SK-N-DZ (cell line): ENCODE measurements around the gene KCNAB2.
"Not testable (repeated sequence)": the region's sequence is repeated elsewhere in the genome, so short reads cannot be mapped to it uniquely, and the experiment has no call there.

Experiments
- DNase-seq: peaks from one replicate; pipeline ENCODE4 v3.0.0-alpha.2; 2015; ENCODE audit warnings: low spot score

The KCNAB2 gene

GRCh38 chr1:6009120-6010040 is 36.3 kb upstream of the KCNAB2 start:
- DNase-seq, result no peak

GRCh38 chr1:6010554-6010953 is 35.1 kb upstream of the KCNAB2 start:
- no peak for DNase-seq

- no peak for DNase-seq
Measured at GRCh38 chr1:6011161-6011945, 34.3 kb upstream of the KCNAB2 start.

GRCh38 chr1:6011946-6012258 is 33.8 kb upstream of the KCNAB2 start:
- no peak for DNase-seq

GRCh38 chr1:6012529-6013318 is 33.0 kb upstream of the KCNAB2 start:
- no peak for DNase-seq

GRCh38 chr1:6013491-6013890 is 32.2 kb upstream of the KCNAB2 start:
- DNase-seq, result no peak

GRCh38 chr1:6014130-6014999 is 31.3 kb upstream of the KCNAB2 start:
- DNase-seq, result no peak

- no peak for DNase-seq
Measured at GRCh38 chr1:6016191-6016865, 29.4 kb upstream of the KCNAB2 start.

GRCh38 chr1:6017654-6018053 is 28.0 kb upstream of the KCNAB2 start:
- DNase-seq, result not testable (repeated sequence)

GRCh38 chr1:6019166-6019845 is 26.4 kb upstream of the KCNAB2 start:
- DNase-seq, result no peak

- no peak for DNase-seq
Measured at GRCh38 chr1:6022193-6022592, 23.5 kb upstream of the KCNAB2 start.

- DNase-seq, result no peak
Measured at GRCh38 chr1:6023346-6023745, 22.3 kb upstream of the KCNAB2 start.

GRCh38 chr1:6024376-6024775 is 21.3 kb upstream of the KCNAB2 start:
- no peak for DNase-seq

GRCh38 chr1:6025269-6026094 is 20.2 kb upstream of the KCNAB2 start:
- no peak for DNase-seq

- DNase-seq, result peak; percentile 51
Measured at GRCh38 chr1:6026095-6026809, 19.4 kb upstream of the KCNAB2 start.

- no peak for DNase-seq
Measured at GRCh38 chr1:6027591-6027990, 18.1 kb upstream of the KCNAB2 start.

- DNase-seq, result no peak
Measured at GRCh38 chr1:6028042-6028850, 17.4 kb upstream of the KCNAB2 start.
